Measurements from ENCODE around the gene PLK3. TPM values are rescaled to one million over a fixed set of nuclear protein-coding genes. Genes with fewer than 3 reads are reported as not detected.

The PLK3 gene
- total and polyA plus RNA-seq, 2 of the 4 experiments (the other 2 are of a cell fraction) = 15.8 to 51.6 TPM

- TF ChIP-seq CTCF (conservative IDR thresholded peaks at IDR 0.05; ENCODE audit: low read depth, low read length) (no peak), MAZ (IDR thresholded peaks at IDR 0.05; ENCODE audit: borderline replicate concordance, low read depth, low read length) (no peak), SMC3 (IDR thresholded peaks at IDR 0.05; ENCODE audit: low read depth, low read length) (no peak), MXI1 (IDR thresholded peaks at IDR 0.05; ENCODE audit: borderline replicate concordance, low read depth, low read length) (no peak), CEBPB (IDR thresholded peaks at IDR 0.05; ENCODE audit: low read depth, low read length) (no peak), USF2 (IDR thresholded peaks at IDR 0.05; ENCODE audit: low read depth, low read length) (no peak), POLR2A (IDR thresholded peaks at IDR 0.05; ENCODE audit: low read depth, low read length) (no peak), MAFK (IDR thresholded peaks at IDR 0.05; ENCODE audit: low read depth, low read length) (no peak), NFE2L2 (IDR thresholded peaks at IDR 0.05; ENCODE audit: low read depth, low read length) (no peak), ELK1 (IDR thresholded peaks at IDR 0.05; ENCODE audit: borderline replicate concordance, low read depth, low read length) (no peak), BHLHE40 (IDR thresholded peaks at IDR 0.05; ENCODE audit: low read depth, low read length) (no peak), RFX5 (IDR thresholded peaks at IDR 0.05; ENCODE audit: low read depth, low read length) (no peak), RCOR1 (IDR thresholded peaks at IDR 0.05; ENCODE audit: insufficient replicate concordance, low read length) (no peak), CHD1 (IDR thresholded peaks at IDR 0.05; ENCODE audit: low read depth, low read length) (no peak), RAD21 (IDR thresholded peaks at IDR 0.05; ENCODE audit: low read length) (no peak), FOS (IDR thresholded peaks at IDR 0.05; ENCODE audit: low read depth, low read length) (no peak)
- no peaks in the 10 kb centered on the region for H3K4me1 ChIP-seq (ENCODE audit: control insufficient read depth, insufficient read depth, low read length)
- no peak overlapping the region for H3K18ac ChIP-seq (ENCODE audit: low read depth, low read length)
- H3K9me3 ChIP-seq (ENCODE audit: control insufficient read depth, insufficient read depth, low read length) = no peaks in the 10 kb centered on the region
- H3K4me2 ChIP-seq (ENCODE audit: low read depth, low read length) = no peak overlapping the region
- no peak overlapping the region for H4K8ac ChIP-seq (ENCODE audit: low read depth in 2 of 2, low read length in 2 of 2)
- H2AK5ac ChIP-seq (ENCODE audit: low read depth, low read length) = no peak overlapping the region
- no peak overlapping the region for H2BK15ac ChIP-seq (ENCODE audit: low read depth, low read length)
- H3K36me3 ChIP-seq (ENCODE audit: control insufficient read depth, insufficient read depth, low read length) = no peaks in the 10 kb centered on the region
- H2BK120ac ChIP-seq (ENCODE audit: low read depth, low read length) = no peak overlapping the region
- ATAC-seq (ENCODE audit: low read depth) = no peak
- no peaks in the 10 kb centered on the region for H3K9me1 ChIP-seq (ENCODE audit: insufficient read depth, low read length)
- no peak overlapping the region for H2AFZ ChIP-seq (replicated peaks; ENCODE audit: low read length, poor library complexity)
- H3K23ac ChIP-seq (ENCODE audit: low read depth, low read length) = no peak overlapping the region
- H3K56ac ChIP-seq (ENCODE audit: extremely low read depth, insufficient read depth, low read length) = no peak overlapping the region
- no peak overlapping the region for H2BK20ac ChIP-seq (ENCODE audit: low read depth, low read length)
- intact Hi-C loops (cut with micrococcal nuclease) (no loop called here), dilution Hi-C loops (cut with HindIII; ENCODE audit: low sequenced_read_pairs, unreplicated experiment) (no loop called here), in situ Hi-C loops (cut with MboI; ENCODE audit: low sequenced_read_pairs) (loop anchor here (10.0 kb wide), 1 partner anchor 474 kb away; no protein-coding TSS in a partner anchor)
- ChIA-PET CTCF (no interaction called here), POLR2A (ENCODE audit: unreplicated experiment) (interaction anchor here (1.1 kb wide), 1 partner anchor 12 kb away, joined by 3 read pairs; no protein-coding TSS in a partner anchor)
- H3K4me3 ChIP-seq (ENCODE audit: insufficient read depth, low read depth, low read length) = no peak overlapping the region
- H4K20me1 ChIP-seq (ENCODE audit: insufficient read depth, low read length) = no peaks in the 10 kb centered on the region
- no peak overlapping the region for H2BK5ac ChIP-seq (ENCODE audit: low read depth, low read length, poor library complexity, severe bottlenecking)
- H3K4ac ChIP-seq (ENCODE audit: low read depth, low read length) = no peak overlapping the region
- no TSS peak for BruUV-seq (replicated peaks)
- no peak overlapping the region for H4K91ac ChIP-seq (ENCODE audit: insufficient read depth, low read depth, low read length)
- H3K27me3 ChIP-seq (ENCODE audit: control insufficient read depth, insufficient read depth, low read length) = no peaks in the 10 kb centered on the region
- no peak overlapping the region for H2AK9ac ChIP-seq (replicated peaks; ENCODE audit: low read depth, low read length, poor library complexity)
- no peak overlapping the region for H4K5ac ChIP-seq (ENCODE audit: low read depth, low read length)
- 87% methylated on average over 3 of the region's 10 CpGs; no CpG with 5 or more reads in 1 of the 2 experiments for WGBS, 2 experiments (ENCODE audit: extremely low coverage in 2 of 2, insufficient read length in 1 of 2)
- DNase-seq = no peak
- H3K9ac ChIP-seq (ENCODE audit: low read depth, low read length) = no peak overlapping the region
- H3K14ac ChIP-seq (replicated peaks; ENCODE audit: low read depth, low read length) = no peak overlapping the region
- no peaks in the 10 kb centered on the region for H3K79me1 ChIP-seq (ENCODE audit: low read depth in 1 of 2, low read length in 2 of 2)
- no peak overlapping the region for H3K27ac ChIP-seq (ENCODE audit: insufficient read depth, low read length)
Observed at GRCh38 chr1:44830900-44831304, 30.7 kb downstream of the PLK3 start.
